Measurements from ENCODE around the gene COPA.

The COPA gene

GRCh38 chr1:160362168-160362957 is 19.3 kb upstream of the COPA start:
- no peak for DNase-seq (ENCODE audit: low read depth)

DNA sequence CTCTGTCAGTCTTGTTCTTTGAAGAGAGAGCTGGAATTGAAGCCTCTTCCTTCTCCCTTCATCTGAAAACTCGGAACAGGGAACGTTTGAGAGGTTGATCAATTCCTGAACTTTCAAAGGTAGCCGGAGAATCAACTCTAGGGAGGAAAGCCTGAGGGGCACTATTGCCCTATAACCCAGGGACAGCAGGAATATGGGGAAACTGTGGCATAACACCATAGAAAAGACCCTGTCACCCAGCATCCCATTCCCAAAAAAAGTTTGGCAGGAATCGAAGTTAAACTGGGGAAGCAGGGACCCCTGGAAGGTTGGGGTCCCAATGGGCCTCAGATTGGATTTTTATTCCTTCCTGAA is 18.7 kb upstream of the COPA start:
- DNase-seq (ENCODE audit: low read depth), result no peak

DNA sequence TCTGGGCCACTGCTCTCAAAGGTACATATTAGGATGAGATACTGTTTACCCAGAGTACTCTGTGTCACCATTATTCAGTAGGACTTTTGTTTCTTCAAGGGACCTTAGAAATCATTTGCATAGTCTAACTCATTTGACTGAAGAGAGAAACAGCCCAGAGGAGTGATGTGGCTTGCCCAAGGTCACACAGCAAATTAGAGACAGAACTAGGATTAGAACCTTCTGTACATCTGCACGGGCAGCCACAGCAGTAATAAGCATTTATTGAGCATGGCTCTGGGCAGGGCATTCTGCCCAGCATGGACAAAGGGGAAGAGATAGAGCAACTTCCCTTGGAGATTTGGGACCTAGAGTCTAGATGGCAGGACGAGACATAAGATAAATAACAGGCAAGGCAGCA is 18.1 kb upstream of the COPA start:
- DNase-seq (ENCODE audit: low read depth), result no peak

DNA sequence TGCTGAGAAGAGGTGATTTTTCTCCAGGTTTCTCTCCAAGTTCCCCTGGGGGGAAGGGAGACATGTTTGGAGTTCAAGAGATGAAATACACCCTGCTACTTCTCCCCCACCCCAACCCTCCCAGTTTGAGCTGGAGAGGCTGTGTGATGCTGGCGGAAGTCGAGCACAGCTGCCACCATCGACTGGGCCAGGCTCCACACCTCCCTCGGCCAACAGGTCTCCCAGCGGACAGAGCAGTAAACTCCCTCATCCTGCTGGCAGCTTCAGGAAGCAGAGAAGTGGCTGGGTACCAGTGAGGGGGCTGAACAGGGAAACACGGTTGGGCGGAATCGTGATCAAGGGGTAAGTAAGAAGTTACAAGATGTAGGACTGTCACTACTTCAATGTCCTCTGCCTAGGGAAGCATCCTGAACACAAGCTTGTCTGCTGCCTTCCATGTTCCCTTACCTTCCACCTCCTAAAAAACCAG is 17.2 kb upstream of the COPA start:
- no peak for DNase-seq (ENCODE audit: low read depth)

DNA sequence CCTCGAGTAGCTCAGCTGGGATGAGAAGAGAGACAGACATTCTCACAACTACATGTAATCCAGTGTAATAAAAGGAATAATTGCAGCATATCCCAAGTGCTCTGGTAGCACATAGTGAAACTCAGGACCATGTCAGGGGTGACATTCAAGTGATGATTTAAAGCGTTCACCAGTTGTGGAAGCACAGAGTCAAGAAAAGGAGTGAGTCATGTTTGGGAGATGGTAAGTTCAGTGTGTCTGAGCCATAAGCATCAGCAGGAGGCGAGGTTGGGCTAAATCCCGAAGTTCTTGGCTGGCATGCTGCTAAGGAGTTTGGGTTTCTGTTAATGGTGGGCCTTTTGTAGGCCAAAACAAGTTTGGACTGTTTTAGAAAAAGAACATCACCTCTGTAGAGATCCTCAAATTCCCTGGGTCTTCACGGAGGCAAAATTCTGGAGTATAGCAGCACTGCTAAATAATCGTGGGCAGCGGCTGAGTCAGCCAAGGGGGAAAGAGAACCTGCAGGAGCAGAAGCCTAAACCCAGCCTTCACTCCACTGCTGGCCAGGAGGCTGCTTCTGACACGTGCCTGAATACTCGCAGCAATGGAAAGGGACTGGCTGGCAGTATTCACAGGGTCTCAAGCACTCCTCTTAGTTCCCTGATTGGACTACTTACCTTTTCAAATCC is 16.6 kb upstream of the COPA start:
- no peak for DNase-seq (ENCODE audit: low read depth)

DNA sequence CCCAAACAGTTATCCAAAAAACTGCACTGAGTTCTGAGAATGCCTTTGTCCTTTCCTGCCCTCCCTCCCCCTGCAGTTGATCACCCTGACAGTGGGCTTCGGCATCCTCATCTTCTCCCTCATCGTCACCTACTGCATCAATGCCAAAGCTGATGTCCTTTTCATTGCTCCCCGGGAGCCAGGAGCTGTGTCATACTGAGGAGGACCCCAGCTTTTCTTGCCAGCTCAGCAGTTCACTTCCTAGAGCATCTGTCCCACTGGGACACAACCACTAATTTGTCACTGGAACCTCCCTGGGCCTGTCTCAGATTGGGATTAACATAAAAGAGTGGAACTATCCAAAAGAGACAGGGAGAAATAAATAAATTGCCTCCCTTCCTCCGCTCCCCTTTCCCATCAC is 15.0 kb upstream of the COPA start:
- DNase-seq (ENCODE audit: low read depth), result no peak

DNA sequence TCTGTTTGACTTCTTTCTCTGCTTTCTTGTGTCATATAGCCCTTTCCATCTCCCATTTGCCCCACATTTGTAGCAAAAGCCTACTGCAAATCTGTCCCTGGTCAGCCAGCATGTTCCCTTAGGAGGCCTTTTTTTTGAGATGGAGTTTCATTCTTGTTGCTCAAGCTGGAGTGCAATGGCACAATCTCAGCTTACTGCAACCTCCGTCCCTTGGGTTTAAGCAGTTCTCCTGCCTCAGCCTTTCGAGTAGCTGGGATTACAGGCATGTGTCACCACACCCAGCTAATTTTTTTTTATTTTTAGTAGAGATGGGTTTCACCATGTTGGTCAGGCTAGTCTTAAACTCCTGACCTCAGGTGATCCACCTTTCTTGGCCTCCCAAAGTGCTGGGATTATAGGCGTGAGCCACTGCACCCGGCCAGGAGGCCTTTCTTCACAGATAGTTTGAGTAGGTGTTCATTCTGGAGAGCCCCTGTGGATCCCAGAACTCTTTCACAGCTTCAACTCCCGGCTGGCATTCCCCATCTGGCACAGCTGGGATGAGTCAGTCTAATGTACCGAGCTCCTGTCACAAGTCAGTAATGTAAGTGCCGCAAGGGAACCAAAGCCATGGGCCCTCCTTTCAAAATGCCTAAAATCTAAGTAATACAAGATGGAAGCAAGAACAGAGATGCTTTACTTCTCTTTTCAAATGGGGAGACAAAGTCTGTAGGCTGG is 14.4 kb upstream of the COPA start:
- no peak for DNase-seq (ENCODE audit: low read depth)

- DNase-seq (ENCODE audit: low read depth), result no peak
Measured at GRCh38 chr1:160354388-160354985, 11.4 kb upstream of the COPA start.

- no peak for DNase-seq (ENCODE audit: low read depth)
Measured at GRCh38 chr1:160353223-160353622, 10.2 kb upstream of the COPA start.

- DNase-seq (ENCODE audit: low read depth), result no peak
Measured at GRCh38 chr1:160352555-160352954, 9.5 kb upstream of the COPA start.

GRCh38 chr1:160351629-160352028 is 8.6 kb upstream of the COPA start:
- DNase-seq (ENCODE audit: low read depth), result no peak

DNA sequence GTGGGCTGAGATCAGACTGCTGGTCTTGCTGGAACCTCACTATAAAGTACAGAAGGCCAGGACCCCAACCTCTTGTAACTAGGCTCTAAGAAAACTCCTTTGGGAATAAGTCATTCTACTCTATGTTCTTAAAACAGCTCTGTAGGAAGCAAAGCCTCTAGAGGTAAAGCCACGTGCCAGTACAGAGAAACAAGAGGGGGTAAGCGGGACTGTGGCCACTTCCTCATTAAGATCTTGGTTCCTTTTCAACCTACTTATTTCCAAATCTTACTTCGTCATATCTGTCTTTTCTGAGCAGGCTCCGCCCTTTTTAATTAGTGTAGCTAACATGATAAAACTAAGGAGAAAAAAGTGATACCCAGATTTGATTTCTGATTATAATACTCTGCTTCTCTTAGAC is 3.9 kb upstream of the COPA start:
- no peak for DNase-seq (ENCODE audit: low read depth)

DNA sequence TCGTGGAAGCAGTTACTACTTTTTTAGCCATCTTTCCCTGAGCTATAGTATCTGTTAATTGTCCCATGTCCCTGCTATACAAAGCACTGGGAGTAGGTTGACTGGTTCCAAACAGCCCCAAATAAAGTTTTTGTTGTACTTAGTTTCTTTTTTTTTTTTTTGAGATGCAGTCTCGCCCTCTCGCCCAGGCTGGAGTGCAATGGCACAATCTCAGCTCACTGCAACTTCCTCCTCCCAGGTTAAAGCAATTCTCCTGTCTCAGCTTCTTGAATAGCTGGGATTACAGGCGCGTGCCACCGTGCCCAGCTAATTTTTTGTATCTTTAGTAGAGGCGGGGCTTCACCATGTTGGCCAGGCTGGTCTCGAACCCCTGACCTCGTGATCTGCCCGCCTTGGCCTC is 3.4 kb upstream of the COPA start:
- DNase-seq (ENCODE audit: low read depth), result no peak

- no peak for DNase-seq (ENCODE audit: low read depth)
Measured at GRCh38 chr1:160344936-160345335, 1.9 kb upstream of the COPA start.

DNA sequence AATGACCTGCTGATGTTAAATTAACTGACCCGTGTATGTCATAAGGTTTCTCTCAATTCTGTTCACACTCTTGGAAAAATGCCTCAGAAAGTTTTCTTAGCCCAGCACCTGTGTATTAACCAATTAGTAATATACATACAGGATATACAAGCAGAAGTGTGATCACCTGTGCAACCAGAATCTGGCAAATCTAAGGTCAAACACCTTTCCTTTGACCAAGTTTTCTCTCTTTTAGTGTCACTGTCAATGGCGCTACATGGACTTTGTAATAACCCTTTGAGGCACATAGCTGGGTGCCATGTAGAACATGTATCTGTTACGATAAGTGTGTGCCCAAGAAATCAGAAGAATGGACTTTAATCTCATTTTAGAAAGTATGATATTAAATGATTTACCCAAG is 1.2 kb upstream of the COPA start:
- DNase-seq (ENCODE audit: low read depth), result no peak

GRCh38 chr1:160342526-160342925 is 524 bp downstream of the COPA start:
- no peak for DNase-seq (ENCODE audit: low read depth)

- DNase-seq (ENCODE audit: low read depth), result no peak
Measured at GRCh38 chr1:160340866-160341265, 2.2 kb downstream of the COPA start.

- DNase-seq (ENCODE audit: low read depth), result no peak
Measured at GRCh38 chr1:160340146-160340545, 2.9 kb downstream of the COPA start.

GRCh38 chr1:160338580-160338979 is 4.5 kb downstream of the COPA start:
- no peak for DNase-seq (ENCODE audit: low read depth)

- no peak for DNase-seq (ENCODE audit: low read depth)
Measured at GRCh38 chr1:160332516-160332915, 10.5 kb downstream of the COPA start.

DNA sequence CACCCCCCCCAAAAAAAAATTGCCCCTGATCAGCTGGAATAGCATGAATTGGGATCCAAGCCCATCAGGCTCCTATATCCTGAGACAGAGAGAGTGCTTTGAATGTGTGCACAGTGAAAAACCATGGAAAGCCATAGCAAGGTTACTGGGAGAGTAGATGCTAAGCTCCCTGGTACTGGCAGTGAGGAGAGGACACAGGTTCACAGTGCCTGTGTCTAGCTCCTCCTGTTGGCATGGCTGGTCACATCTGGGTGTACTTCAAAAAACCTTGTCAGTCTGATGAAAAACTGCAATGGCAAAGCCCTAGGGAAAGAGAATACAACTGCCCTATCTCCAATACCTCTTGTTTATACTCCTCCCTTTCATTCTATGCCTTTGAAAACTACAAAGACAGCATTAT is 12.9 kb downstream of the COPA start:
- DNase-seq (ENCODE audit: low read depth), result no peak

DNA sequence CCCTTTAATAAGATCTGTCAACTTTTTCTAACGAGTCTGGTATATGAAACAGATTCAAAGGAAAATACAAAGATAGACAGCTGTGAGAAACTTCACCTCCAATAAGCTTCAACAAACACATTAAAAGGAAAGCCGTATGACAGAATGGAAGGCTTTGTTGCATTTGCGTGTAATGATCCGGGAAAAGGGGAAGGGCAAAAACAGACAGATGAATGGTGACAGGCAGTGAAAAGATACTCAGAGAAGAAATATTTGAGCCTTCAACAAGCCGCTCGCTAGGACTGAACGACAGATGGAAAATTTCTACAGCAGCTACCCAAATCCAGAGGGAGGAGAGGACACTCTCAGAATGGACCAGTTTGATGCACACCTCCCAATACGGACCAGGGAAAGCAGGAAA is 14.9 kb downstream of the COPA start:
- DNase-seq (ENCODE audit: low read depth), result no peak

GRCh38 chr1:160326418-160326817 is 16.6 kb downstream of the COPA start:
- no peak for DNase-seq (ENCODE audit: low read depth)

All from activated T-helper 1 cell treated with Interleukin-2 at 50 U/mL for 16 hours (primary cell).